Measurements from ENCODE around the gene AP3B1.
A peak's percentile ranks its signal among the peaks of the same experiment; 100 is the strongest.
"Not testable (repeated sequence)": the region's sequence is repeated elsewhere in the genome, so short reads cannot be mapped to it uniquely, and the experiment has no call there.

The AP3B1 gene

GRCh38 chr5:78243091-78243490 is 51.4 kb downstream of the AP3B1 start:
- no peak for DNase-seq

- no peak for DNase-seq
These were observed 52.5 kb downstream of the AP3B1 start for GRCh38 chr5:78242001-78242400.

GRCh38 chr5:78237911-78238310 is 56.6 kb downstream of the AP3B1 start:
- no peak for DNase-seq

- no peak for DNase-seq
These were observed 58.5 kb downstream of the AP3B1 start for GRCh38 chr5:78236046-78236445.

- no peak for DNase-seq
These were observed 59.2 kb downstream of the AP3B1 start for GRCh38 chr5:78235289-78235688.

GRCh38 chr5:78234804-78235203 is 59.7 kb downstream of the AP3B1 start:
- DNase-seq = no peak

- DNase-seq = no peak
These were observed 62.3 kb downstream of the AP3B1 start for GRCh38 chr5:78232163-78232562.

GRCh38 chr5:78224358-78224757 is 70.1 kb downstream of the AP3B1 start:
- DNase-seq = no peak

- DNase-seq = peak; percentile 68 to 83
These were observed 72.5 kb downstream of the AP3B1 start for GRCh38 chr5:78221964-78222451.

- no peak for DNase-seq
These were observed 73.0 kb downstream of the AP3B1 start for GRCh38 chr5:78221467-78221866.

- DNase-seq = no peak
These were observed 78.5 kb downstream of the AP3B1 start for GRCh38 chr5:78215972-78216371.

GRCh38 chr5:78215565-78215964 is 78.9 kb downstream of the AP3B1 start:
- no peak for DNase-seq

GRCh38 chr5:78213799-78214198 is 80.7 kb downstream of the AP3B1 start:
- no peak for DNase-seq

GRCh38 chr5:78211052-78211451 is 83.4 kb downstream of the AP3B1 start:
- DNase-seq = no peak

- DNase-seq = no peak
These were observed 90.3 kb downstream of the AP3B1 start for GRCh38 chr5:78204241-78204640.

GRCh38 chr5:78203815-78204214 is 90.7 kb downstream of the AP3B1 start:
- no peak for DNase-seq

- no peak for DNase-seq
These were observed 104.1 kb downstream of the AP3B1 start for GRCh38 chr5:78190402-78190801.

GRCh38 chr5:78188681-78189080 is 105.8 kb downstream of the AP3B1 start:
- DNase-seq = not testable (repeated sequence)

GRCh38 chr5:78187172-78187571 is 107.3 kb downstream of the AP3B1 start:
- DNase-seq = no peak

GRCh38 chr5:78182838-78183237 is 111.7 kb downstream of the AP3B1 start:
- DNase-seq = peak in 1 of 2 donors; percentile 1

GRCh38 chr5:78178356-78178755 is 116.1 kb downstream of the AP3B1 start:
- no peak for DNase-seq

- DNase-seq = not testable (repeated sequence)
These were observed 124.2 kb downstream of the AP3B1 start for GRCh38 chr5:78170335-78170734.

GRCh38 chr5:78162253-78162862 is 132.1 kb downstream of the AP3B1 start:
- peak; percentile 11 to 22 for DNase-seq

- no peak for DNase-seq
These were observed 137.5 kb downstream of the AP3B1 start for GRCh38 chr5:78157001-78157400.
